ENCODE measurements around the gene AHRR.
A peak's percentile ranks its signal among the peaks of the same experiment; 100 is the strongest.

AHRR gene

DNA sequence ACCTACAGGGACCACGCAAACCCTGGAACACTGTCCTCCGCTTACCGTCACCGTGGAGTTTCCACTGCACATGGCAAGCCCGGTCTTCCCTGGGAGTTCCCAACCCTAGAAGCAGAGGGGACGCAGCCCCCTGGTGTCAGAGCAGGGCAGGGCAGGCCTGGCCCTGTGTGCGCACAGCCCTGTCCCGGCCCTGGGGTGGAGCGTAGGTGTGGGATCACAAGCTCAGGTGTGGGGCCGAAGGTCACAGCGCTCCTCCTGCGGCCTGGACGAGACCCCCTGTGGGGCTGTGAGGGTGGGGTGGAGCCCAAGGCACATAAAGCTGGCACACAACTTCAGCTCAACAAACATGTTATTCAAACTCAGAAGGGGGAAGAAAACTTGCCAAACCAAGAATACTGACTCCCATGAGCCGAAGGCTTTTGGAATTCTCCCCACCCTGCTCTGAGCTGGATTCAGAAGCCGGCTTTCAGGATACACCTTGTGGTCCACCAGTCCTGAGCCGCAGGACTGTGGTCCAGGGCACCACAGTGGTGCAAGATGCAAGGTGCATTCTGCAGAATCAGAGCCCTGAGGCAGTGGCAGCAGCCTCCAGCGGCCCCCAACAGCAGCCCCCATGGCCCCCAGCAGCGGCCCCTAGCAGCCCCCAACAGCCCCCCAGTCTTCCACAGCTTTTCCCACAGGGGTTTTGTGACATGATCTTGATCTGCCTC lies 109.6 kb downstream of the AHRR start:
- no peak for DNase-seq

DNA sequence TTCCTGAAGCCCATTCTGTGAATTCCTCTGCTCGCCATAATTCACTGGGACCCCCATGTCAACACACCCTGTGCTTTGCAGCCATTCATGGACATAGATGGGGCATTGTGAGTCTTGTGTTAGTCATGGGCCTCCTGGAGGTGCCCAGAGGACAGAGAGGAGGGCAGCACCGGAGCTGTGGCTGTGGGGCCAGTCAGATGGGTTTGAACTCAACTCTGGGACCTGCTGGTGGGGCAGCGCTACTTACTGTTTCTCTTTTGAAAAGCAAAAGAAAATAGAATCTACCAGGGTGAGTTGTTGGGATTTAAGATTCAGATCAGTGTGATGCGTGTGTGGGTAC lies 110.2 kb downstream of the AHRR start:
- no peak for DNase-seq

DNA sequence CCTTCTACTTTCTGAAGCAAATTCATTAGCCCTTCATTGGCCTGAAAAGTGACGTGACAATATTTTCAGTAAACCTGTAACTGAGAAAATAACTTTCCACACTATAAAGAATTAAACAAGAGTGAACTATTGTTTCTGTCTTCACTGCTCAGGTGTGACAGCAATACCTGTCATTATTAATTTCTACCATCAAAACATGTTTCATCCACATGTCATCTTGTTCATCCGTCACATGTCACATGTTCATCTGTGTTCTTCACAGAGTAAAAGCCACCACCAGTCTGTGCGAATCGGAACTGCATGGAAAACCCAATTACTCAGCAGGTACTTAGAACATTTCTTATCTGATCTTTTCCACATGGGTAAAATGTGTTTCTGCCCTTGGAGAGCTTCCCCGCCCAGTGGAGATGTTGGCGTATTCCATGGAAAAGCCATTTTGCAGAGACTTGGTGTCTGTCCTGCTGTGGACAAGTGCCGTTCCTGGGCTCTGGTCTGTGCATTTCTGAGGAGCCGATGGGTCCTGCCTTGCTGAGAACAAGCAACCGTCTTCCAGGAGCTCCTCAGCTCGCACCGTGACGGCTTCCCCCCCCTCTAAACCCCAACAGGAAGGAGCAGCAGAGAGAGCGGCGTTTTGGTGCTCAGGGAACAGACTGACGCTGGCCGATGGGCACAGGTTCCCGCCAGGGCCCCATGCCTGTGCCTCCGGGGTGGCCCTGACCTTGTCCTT lies 110.8 kb downstream of the AHRR start:
- DNase-seq: no peak

DNA sequence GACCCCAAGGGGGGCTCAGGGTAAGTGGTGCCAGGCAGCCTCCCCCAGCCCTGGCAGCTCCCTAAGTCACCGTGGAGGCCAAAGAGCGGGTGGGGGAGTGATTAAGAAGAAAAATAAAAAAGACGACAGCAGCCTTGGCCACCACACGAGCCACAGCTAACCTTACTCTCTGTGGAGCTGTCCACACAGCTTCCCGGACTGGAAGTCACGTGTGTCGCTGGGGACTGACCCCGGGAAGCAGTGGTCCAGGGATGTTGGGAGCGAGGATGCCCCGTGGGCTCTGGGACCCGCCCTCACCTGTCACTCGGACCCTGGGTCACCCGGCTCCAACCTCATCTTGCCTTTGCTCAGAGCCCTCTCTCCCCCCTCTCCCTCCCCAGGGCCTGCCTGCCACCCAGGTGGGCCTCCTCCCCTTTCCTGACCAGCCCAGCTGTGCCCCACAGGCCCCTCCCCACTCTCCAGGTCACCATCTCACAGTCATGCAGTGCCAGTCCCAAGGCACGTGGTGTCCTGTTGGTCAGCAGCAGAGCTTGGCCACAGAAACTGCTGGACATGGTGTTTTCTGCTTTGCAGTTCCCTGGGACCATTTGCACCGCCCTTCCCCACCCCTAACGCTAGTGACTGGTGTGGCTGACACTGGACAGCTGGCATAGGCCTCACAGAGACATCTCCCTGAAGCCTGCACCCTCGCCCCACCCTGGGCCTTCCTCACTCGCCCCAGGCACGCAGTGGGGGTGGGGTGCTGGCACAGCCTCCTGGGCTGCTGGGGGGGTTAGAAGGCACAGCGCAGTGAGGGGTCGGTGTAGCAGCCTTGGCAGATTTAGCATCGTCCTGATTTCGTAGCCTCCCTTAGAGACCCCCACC lies 111.6 kb downstream of the AHRR start:
- no peak for DNase-seq

DNA sequence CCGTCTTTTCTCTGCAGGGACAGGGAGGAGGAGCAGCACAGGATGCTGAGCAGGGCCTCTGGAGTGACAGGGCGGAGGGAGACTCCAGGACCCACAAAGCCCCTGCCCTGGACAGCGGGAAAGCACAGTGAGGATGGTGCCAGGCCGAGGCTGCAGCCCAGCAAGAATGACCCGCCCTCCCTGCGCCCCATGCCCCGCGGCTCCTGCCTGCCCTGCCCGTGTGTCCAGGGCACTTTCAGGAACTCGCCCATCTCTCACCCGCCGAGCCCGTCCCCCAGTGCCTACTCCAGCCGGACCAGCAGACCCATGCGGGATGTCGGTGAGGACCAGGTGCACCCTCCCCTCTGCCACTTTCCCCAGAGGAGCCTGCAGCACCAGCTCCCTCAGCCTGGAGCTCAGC lies 112.3 kb downstream of the AHRR start:
- no peak for DNase-seq

DNA sequence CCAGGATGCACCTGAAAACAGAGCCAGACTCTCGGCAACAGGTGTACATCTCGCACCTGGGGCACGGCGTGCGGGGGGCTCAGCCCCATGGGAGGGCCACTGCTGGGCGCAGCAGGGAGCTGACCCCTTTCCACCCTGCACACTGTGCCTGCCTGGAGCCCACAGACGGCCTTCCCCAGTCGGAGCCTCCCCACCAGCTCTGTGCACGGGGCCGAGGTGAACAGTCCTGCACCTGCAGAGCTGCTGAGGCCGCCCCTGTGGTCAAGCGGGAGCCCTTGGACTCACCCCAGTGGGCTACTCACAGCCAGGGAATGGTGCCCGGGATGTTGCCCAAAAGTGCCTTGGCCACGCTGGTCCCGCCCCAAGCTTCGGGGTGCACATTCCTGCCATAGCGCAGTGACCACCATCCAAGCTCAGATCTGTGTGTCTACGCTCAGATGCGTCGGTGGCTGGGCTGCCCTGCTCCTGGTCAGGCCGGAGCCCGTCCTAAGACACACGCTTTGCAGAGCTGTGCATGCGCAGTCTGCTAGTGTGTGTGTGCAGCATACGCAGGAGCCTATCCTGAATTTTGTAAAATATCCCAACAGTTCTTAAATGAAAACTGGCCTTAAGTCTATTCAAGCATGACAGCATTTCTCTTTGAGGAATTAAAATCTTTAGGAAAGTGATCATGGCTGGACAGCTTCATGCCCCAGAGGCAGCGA lies 113.1 kb downstream of the AHRR start:
- no peak for DNase-seq

DNA sequence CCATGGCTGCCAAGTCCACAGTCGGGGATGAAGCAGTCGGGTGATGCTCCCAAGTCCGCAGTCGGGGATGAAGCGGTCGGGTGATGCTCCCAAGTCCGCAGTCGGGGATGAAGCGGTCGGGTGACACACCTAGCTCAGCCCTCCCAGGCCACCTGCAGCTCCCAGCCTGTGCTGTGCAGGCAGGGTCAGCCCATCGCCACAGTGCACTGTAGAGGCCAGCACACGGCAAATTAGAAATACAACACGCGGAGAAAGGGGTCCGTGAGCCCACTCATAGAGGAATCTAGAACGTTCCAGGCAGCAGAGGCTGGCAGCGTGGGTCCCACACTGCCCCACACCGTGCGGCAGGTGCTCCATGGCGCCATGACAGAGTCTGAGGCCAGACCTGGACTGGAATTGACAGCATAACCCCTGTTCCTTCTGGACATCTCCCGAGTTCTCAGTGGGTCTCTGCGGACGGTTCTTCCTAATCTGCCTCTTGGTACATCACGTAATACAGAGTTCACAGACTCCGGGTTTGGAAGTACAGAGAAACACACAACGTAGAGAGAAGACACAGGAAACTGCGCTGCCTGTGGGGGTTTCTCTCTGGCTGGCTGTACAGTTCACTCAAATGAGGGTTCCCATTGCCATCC lies 113.8 kb downstream of the AHRR start:
- no peak for DNase-seq

DNA sequence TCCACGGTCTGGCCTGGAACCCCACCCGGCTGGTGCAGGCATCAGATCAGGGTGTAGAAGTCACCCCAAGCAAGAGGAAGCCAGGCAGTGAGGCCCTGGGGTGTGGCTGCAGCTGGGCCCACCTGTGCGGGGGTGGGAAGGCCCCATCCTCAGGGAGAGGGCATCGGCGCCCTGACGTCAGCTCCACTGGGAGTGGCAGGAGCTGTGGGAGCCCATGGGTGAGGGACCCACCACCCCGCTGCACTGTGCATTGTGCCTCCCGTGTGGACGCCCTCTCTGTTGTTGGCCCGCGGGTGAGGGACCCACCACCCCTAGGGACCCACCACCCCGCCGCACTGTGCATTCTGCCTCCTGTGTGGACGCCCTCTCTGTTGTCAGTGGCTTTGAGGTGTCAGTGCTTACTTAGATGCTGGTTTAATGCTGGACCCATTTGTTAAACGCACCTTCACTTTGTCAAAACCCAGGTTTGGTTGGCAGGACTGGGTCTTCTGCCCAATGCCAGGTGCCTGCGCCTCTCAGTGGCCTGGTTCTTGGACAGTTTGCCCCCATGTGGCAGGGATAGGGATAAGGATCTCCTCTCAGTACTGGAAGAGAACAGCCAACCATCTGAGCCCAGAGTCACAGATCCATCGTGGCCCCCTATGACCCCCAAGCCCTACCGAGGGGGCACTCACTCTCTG lies 114.6 kb downstream of the AHRR start:
- no peak for DNase-seq

DNA sequence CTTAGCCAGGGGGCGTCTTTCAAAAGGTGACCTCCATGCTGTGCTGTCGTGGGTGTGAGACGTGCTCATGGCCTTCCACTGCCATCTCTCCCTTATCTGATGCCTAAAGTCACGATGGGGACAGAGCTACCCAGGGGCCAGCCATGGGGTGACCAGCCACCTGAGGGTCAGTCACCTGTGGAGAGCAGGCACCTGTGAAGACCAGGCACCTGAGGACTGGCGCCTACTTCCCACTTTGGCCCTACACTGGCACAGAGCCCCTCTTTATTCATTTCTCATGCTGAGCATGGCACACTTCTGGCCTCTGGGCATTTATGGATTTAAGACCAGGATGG lies 115.1 kb downstream of the AHRR start:
- DNase-seq: no peak

DNA sequence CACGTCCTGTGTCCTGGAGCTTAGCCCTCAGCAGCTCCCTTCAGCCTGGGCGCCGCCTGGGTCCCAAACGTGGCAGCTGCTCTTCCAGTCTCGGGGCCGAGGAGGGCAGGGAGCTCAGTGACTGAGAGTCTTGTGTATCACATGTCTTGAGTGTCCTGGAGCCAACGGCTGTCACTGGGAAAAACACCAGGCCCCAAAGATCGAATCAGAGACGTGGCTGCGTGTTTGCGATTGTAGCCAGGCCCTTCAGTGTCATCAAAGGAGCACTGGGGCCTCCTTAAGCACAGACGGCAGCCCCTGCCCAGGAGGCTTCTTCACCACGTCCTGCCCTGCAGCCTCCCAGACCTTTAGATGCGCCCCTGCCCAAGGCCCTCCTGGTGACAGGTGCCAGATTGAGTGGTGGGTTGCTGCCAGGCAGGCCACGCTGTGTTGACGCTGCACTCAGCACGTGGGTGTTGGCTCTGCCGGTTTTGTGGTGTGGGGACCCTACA lies 115.8 kb downstream of the AHRR start:
- no peak for DNase-seq

DNA sequence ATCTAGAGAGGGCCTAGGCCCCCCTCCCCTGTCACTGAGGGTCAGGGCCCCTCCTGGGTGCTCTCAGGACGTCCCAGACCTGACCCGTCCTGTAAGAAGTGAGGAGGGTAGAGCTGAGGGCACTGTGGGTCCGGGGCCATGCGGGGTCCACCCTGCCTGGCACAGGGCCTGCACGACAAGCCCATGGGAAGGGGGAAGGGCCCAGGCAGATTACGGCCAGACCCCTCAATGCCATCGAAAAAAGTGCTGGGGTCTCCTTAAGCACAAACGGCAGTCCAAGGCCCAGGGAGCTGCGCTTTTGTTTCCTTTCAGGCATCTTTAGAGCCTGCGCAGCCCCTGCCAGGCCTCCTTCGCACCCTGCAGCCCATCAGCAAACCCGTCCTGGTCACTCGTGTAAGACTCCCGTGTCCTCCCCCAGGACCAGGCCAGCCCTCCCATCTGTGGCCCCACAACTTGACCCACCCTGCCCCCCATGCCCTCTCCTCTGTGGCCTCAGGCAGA lies 117.0 kb downstream of the AHRR start:
- no peak for DNase-seq

DNA sequence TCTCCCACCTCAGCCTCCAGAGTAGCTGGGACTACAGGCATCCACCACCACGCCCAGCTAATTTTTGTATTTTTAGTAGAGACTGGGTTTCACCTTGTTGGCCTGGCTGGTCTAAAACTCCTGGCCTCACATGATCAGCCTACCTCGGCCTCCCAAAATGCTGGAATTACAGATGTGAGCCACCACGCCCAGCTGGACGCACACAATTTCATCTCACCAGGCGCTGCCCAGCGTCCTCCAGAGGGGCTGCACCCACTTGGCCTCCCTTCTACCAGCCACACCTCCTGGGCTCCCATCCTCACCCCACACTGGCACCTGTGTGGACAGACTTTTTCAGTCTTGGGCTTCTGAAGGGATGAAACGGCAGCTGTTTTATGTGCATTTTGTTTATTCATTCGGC lies 117.7 kb downstream of the AHRR start:
- DNase-seq: no peak

DNA sequence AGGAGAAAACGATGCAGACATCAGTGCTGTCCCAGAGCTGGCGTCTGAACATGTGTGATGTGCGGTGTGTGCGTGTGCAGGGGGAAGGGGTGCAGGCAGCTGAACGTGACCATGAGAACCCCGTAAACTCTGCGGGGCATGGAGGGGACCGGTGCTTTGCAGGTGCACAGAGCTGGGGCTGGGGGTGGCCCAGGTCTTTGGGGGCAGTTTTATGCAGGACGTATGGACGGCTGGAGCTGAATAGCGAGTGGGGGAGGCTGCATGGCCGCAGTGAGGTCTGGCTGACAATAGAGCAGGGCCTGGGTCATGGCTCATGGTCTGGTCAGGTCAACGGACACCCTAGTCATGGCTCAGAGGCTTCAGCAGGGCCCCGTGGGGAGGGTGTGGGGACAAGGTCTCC lies 118.1 kb downstream of the AHRR start:
- DNase-seq: no peak

DNA sequence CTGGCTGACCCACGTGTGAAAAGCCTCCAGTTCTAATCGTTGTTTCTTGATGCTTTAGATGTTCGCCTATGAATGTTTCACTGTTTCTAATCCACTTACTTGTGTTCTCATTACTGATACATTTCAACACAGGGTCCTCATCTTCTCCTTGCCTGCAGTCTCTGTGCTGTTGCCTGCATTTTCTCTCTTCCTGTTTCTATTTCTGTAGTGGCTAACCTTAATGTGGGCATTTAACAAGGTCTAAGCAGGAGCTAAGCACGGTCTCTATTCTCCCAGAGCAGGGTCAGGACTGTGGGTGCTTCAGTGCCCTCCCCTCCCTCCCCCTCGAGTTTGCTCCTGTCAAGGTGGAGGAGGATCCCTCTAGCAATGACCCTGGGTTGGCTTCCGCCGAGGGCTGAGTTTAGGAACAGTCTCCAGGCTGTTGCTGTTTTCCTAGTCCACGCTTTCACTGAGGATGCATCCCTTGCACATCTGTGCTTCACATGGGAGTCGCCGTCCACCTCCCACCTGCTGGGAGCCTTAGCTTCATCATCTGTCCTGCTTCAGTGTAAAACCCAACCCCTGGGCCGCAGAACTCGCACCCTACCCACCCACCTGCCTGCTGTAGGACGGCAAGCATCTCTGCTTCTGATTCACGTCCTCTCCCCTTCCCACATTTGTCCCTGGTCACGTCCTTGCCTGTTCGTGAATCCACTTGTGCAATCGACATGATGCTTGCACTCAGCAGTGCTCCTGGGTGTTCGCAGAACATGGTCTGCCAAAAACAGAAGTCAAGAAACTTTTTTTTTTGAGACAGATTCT lies 119.1 kb downstream of the AHRR start:
- DNase-seq: no peak

DNA sequence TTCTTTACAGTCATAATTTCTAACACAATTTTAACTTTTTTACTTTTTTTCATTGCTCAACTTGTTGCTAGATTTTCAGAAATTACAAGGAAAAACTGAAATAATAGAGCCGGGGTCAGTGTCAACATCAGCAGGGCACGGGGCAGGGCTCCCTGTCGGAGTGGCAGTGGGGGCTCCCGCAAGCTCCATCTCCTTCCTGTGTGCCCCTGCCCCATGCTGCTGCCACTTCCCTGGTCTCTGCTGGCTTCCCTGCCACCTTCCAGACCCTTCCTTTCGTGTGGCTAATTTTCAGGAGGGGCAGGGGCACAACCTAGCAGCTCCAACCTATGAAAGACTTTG lies 120.5 kb downstream of the AHRR start:
- DNase-seq: no peak

DNA sequence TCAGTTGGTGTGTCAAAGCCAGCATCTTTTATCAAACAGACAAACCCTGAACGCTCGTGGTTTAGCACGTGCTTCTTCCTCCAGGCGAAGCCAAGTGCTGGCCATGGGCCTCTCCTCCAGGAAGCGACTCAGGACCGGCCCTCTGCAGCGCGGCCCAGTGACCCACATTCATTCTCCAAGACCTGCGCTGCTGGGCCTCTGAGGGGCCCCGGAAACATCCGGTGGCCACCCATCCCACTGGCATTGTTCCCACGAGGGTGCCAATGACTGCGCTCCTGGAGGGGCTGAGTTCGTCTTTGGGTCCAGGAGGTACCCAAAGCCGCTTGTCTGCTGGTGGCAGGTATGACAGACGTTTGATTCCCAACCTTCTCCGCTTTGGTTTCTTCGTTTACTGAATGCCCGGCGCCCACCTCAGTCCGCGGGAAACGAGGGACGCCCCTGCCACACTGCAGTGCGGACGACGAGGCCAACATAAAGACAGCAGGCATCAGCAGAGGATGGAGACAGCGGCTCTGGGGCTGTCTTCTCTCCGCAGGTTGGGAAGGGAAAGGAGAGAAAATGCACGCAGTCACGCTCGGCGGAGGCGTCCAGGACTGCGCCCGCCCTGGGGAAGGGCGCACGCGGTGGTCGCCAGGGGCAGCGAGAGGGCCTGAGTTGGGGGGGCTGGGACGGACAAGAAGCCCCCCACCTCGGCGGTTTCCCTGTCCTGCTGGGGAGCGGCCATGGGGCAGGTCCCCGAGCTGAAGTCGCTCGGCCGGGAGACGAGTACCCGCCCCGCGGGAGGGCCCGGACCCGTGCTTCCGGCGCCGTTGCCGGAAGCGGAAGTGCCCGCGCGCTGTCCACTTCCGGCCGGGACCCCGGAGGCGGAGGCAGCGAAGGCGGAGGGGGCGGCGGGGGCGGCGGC lies 121.1 kb downstream of the AHRR start, which contains the start of gene EXOC3:
Gene EXOC3, plus strand, starts transcription at position 842 of the 904 bp plus-strand sequence. CDS start 3,030 bp downstream, outside the sequence.
- DNase-seq: peak; percentile 61

DNA sequence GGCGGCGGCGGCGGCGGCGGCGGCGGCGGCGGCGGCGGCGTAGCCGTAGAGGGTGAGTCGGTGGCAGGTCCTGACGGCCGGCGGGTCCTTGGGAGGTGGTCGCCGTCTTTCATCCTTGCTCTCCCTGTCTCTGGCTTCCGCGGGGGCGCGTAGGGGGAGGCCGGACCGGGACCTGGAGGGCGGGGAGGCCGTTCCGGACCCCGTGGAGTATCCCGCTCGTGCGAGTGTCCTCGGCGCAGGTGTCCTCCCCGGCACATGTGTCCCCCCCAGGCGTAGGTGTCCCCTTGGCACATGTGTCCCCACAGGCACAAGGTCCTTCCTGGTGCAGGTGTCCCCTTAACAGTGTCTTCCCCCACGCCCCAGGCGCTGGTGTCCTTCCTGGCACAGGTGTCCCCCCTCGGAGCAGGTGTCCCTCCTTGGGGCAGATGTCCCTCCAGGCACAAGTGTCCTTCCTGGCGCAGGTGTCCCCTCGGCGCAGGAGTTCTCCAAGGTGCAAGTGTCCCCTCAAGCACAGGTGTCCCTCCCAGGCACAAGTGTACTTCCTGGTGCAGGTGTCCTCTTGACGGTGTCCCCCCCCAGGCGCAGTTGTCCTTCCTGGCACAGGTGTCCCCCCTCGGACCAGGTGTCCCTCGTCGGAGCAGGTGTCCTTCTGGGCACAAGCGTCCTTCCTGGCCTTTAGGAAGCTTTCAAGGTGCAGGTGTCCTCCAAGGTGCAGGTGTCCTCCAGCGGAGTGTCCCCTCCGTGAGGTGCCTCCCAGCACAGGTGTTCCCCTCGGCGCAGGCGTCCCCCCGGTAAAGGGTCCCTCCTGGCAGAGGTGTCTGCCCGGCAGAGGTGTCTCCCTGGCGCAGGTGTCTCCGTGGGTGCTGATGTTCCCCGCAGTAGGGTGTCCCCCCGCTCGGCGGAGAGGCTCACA lies 122.0 kb downstream of the AHRR start:
- no peak for DNase-seq

DNA sequence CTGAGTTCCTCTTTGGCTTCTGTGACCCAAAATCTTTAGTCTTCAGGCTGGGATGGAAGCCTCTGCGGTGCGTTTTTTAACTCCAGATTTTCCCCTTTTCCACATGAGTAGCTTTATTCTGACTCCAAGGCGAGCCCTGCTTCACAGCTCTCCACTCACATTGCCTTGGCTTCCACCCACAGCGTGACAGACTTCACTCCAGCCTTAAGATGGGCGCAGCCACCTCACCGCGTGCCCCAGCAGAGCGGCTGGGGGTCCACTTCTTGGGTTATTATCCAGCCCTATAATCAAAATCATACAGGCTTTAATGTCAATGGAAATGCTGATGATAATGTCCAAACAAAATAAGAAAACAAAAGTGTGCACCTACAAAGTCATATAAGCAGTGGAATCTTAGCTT lies 122.7 kb downstream of the AHRR start:
- no peak for DNase-seq

DNA sequence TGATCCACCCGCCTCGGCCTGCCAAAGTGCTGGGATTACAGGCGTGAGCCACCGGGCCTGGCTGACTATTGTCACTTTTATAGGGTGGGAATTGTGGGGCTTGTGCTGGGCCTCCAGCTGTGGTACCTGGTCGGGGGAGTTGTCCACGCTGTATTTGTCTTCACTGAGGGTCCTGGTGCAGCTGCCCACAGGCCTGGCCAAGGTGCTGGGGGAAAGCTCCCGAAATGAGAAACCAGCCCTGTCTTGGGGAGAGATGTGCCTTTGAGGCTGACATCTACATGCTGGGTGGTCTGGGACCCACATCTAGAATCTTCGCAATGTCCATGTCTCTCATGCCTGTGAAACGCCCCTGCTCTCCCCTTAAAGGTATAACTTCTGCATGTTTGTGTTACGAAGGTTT lies 124.1 kb downstream of the AHRR start:
- DNase-seq: no peak
